ENCODE results near the gene GSTA2.

GRCh38 chr6:52704060-52704459 lies 59.2 kb downstream of the GSTA2 start:
- no peak for TF ChIP-seq CTCF (IDR thresholded peaks at IDR 0.05)
- no peak for TF ChIP-seq EZH2phosphoT487 (IDR thresholded peaks at IDR 0.05)
- TF ChIP-seq EZH2 (IDR thresholded peaks at IDR 0.05) = no peak

Data from neural progenitor cell (in vitro differentiated cells).